KG1 (cell line): ENCODE measurements around the gene PLCXD1.
"Not testable (repeated sequence)": the region's sequence is repeated elsewhere in the genome, so short reads cannot be mapped to it uniquely, and the experiment has no call there.

Experiments
- DNase-seq: peaks from one replicate; lab custom pipeline; 2025; lab: John Stamatoyannopoulos, UW

The PLCXD1 gene

GRCh38 chrX:292900-293897 is 12.0 kb downstream of the PLCXD1 start:
- no peak for DNase-seq

- no peak for DNase-seq
Observed at GRCh38 chrX:295136-295535, 14.0 kb downstream of the PLCXD1 start.

GRCh38 chrX:298993-299392 is 17.8 kb downstream of the PLCXD1 start:
- no peak for DNase-seq

- no peak for DNase-seq
Observed at GRCh38 chrX:300334-300733, 19.2 kb downstream of the PLCXD1 start.

- DNase-seq, result no peak
Observed at GRCh38 chrX:302975-303374, 21.8 kb downstream of the PLCXD1 start.

- not testable (repeated sequence) for DNase-seq
Observed at GRCh38 chrX:305781-306613, 24.8 kb downstream of the PLCXD1 start.

GRCh38 chrX:306614-307251 is 25.6 kb downstream of the PLCXD1 start:
- not testable (repeated sequence) for DNase-seq

GRCh38 chrX:307261-308111 is 26.3 kb downstream of the PLCXD1 start:
- DNase-seq, result no peak

- no peak for DNase-seq
Observed at GRCh38 chrX:308821-309520, 27.8 kb downstream of the PLCXD1 start.

GRCh38 chrX:310621-311155 is 29.5 kb downstream of the PLCXD1 start:
- DNase-seq, result no peak

- no peak for DNase-seq
Observed at GRCh38 chrX:311156-312129, 30.3 kb downstream of the PLCXD1 start.

GRCh38 chrX:312621-313331 is 31.6 kb downstream of the PLCXD1 start:
- DNase-seq, result no peak

GRCh38 chrX:313546-313945 is 32.4 kb downstream of the PLCXD1 start:
- no peak for DNase-seq

- DNase-seq, result no peak
Observed at GRCh38 chrX:314049-314448, 32.9 kb downstream of the PLCXD1 start.

GRCh38 chrX:314781-315595 is 33.8 kb downstream of the PLCXD1 start:
- no peak for DNase-seq

GRCh38 chrX:316351-317325 is 35.5 kb downstream of the PLCXD1 start:
- no peak for DNase-seq
